ENCODE measurements around the gene PRR5L.

PRR5L gene

DNA sequence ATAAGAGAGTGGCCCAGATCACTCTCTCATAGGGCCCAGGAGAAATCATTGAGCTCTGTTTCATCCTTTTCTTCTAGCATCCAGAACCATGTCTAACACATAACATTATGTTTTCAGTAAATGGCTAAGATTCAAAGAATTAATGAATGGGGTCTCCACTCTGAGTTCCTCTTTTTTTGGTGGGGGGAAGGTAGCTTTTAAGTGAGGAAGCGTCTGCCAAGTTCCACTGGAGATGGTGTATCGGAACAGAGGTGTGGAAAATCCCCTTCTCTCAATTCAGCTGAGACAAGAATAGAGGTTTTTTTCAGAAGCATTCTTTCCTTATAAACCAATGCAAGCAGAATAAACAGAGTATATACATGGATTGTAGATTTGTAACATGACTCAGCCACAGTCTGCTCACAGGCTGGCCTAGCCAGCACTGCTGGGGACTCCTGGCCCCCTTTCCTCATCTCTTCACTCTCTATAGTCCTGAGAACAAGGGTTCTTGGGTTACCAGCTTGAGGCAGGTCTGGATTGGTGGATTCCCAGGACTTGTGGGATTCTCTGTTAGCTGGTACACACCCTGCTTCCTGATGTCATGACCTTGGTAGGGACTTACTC, 116.8 kb downstream of the PRR5L start:
- Mint-ChIP-seq H3K27me3 (ENCODE audit: low read depth) (no peaks in the 10 kb centered on the region), H3K27ac (peak overlapping the region; percentile 53), H3K9me3 (no peaks in the 10 kb centered on the region), H3K4me3 (no peak overlapping the region), H3K36me3 (ENCODE audit: low read depth) (peaks cover 58% of the 10 kb centered on the region), H3K4me1 (ENCODE audit: low read depth) (peaks cover 75% of the 10 kb centered on the region)

- H3K4me1 Mint-ChIP-seq (ENCODE audit: low read depth): peaks cover 68% of the 10 kb centered on the region
- no peaks in the 10 kb centered on the region for H3K27me3 Mint-ChIP-seq (ENCODE audit: low read depth)
- peak overlapping the region; percentile 69 for H3K27ac Mint-ChIP-seq
- peak overlapping the region; percentile 56 for H3K4me3 Mint-ChIP-seq
- H3K9me3 Mint-ChIP-seq: no peaks in the 10 kb centered on the region
- peaks cover 57% of the 10 kb centered on the region for H3K36me3 Mint-ChIP-seq (ENCODE audit: low read depth)
Measured at GRCh38 chr11:36417154-36417553, 121.1 kb downstream of the PRR5L start.

DNA sequence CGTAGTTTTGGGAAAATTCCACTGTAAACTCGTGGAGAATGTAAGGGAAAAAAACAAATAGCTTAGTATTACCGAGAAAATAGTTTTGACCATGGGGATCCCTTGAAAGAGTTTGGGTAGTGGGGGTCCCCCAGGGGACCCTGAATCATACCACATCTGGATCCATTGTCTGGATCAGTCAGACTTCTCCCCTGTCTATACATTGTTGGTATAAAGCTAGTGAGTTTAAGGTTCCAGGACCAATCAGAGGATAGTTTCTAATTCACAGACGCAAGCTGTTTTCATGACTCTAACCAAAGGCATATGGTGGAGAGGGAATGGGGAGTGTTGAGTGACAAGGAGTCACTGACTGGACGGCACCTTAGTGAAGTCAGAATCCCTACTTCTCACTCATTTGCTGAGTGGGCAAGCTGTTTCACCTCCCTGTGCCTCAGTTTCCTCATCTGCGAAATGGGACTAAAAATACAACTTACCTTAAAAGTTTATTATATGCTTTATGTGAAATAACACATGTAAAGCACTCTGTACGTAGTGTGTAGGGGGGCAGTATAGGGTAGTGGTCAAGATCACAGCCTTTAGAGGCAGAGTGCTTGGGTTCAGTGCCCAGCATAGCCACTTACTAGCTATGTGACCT, 123.8 kb downstream of the PRR5L start:
- Mint-ChIP-seq H3K36me3 (ENCODE audit: low read depth) (peaks cover 59% of the 10 kb centered on the region), H3K4me3 (no peak overlapping the region), H3K4me1 (ENCODE audit: low read depth) (peaks cover 69% of the 10 kb centered on the region), H3K9me3 (no peaks in the 10 kb centered on the region), H3K27me3 (ENCODE audit: low read depth) (no peaks in the 10 kb centered on the region), H3K27ac (no peak overlapping the region)

DNA sequence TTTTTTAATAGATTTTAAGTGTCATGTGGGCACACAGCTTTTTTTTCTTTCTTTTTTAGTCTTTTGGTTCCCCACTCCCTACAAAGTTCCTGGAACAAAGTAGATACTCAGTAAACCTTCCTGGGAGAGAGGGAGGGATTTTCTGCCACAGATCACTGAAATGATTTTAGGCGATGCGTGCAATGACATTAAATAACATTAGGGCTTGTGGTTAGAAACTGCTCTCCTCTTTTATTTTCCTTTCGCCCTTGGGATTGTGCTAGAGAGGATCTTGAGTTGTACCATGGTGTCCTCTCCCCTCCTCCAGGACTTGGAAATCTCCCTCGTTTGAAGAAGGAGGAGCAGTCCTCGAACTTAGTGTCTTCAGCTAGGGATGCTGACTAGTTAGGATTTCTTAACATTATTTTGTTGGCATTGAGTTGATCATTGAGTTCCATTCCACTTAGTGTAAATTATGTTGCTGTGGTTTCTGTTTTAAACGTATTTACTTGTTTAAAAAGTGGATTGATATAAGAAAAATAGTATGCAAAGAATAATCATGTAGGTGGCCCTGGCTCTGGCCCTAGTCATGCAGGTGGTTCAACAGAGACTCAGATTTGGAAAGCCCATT, 125.6 kb downstream of the PRR5L start:
- H3K27ac Mint-ChIP-seq: peak overlapping the region; percentile 74
- peaks cover 61% of the 10 kb centered on the region for H3K36me3 Mint-ChIP-seq (ENCODE audit: low read depth)
- H3K27me3 Mint-ChIP-seq (ENCODE audit: low read depth): no peaks in the 10 kb centered on the region
- peak overlapping the region; percentile 57 for H3K4me3 Mint-ChIP-seq
- H3K9me3 Mint-ChIP-seq: no peaks in the 10 kb centered on the region
- peaks cover 69% of the 10 kb centered on the region for H3K4me1 Mint-ChIP-seq (ENCODE audit: low read depth)

GRCh38 chr11:36425561-36426081, 129.5 kb downstream of the PRR5L start:
- Mint-ChIP-seq H3K9me3 (no peaks in the 10 kb centered on the region), H3K4me1 (ENCODE audit: low read depth) (peaks cover 37% of the 10 kb centered on the region), H3K4me3 (no peak overlapping the region), H3K27me3 (ENCODE audit: low read depth) (no peaks in the 10 kb centered on the region), H3K27ac (peak overlapping the region; percentile 10), H3K36me3 (ENCODE audit: low read depth) (peaks cover 49% of the 10 kb centered on the region)

DNA sequence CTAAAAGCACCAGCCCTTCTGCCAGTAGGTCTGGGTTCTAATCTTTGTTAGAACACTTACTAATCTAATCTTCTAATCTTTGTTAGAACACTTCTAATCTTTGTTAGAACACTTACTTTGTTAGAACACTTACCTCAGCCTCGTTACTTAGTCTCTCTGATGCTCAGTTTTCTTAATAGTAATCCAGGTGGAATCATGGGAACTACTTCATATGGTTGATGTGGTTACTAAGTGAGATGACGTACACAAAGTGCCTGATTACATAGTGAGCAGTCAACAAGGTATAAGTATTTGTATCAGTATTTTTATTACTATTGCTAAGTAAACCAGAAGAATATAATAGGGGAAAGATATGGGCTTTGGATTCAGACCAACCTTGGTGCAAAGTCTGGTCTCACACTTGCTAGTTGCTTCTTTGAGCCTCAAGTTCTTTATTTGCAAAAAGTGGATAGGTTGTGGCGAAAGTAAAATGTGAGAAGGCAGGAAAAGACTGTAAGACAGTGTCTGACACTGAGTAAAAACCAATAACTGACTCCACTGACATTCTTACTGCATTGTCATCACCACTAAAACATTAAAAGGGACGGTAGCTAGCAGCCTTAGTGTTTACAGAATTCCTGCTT, 130.2 kb downstream of the PRR5L start:
- Mint-ChIP-seq H3K4me3 (no peak overlapping the region), H3K9me3 (no peaks in the 10 kb centered on the region), H3K27me3 (ENCODE audit: low read depth) (no peaks in the 10 kb centered on the region), H3K27ac (no peak overlapping the region), H3K4me1 (ENCODE audit: low read depth) (peaks cover 36% of the 10 kb centered on the region), H3K36me3 (ENCODE audit: low read depth) (peaks cover 49% of the 10 kb centered on the region)

GRCh38 chr11:36427079-36427478, 131.0 kb downstream of the PRR5L start:
- no peak overlapping the region for H3K27ac Mint-ChIP-seq
- H3K4me1 Mint-ChIP-seq (ENCODE audit: low read depth): peaks cover 34% of the 10 kb centered on the region
- no peaks in the 10 kb centered on the region for H3K9me3 Mint-ChIP-seq
- no peak overlapping the region for H3K4me3 Mint-ChIP-seq
- peaks cover 50% of the 10 kb centered on the region for H3K36me3 Mint-ChIP-seq (ENCODE audit: low read depth)
- no peaks in the 10 kb centered on the region for H3K27me3 Mint-ChIP-seq (ENCODE audit: low read depth)

DNA sequence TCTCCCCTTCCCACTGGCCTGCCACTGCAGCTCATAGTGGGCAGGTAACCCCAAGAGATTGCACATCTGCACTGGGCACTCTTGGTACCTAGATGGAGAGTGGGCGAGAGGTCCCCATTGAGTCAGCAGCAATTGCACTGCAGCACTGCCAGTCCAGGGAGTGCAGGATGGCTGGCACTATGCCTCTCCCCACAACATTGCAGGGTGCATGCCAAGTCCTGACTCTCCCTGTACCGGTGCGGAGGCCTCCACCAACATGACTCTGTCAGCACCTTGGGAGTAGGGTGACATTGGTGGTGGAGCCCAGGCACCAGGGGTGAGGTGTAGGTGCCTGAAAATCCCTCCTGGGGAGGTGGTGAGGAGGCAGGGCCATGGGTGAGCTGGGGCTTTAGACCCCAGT, 131.8 kb downstream of the PRR5L start:
- Mint-ChIP-seq H3K9me3 (no peaks in the 10 kb centered on the region), H3K27me3 (ENCODE audit: low read depth) (no peaks in the 10 kb centered on the region), H3K27ac (no peak overlapping the region), H3K4me3 (no peak overlapping the region), H3K36me3 (ENCODE audit: low read depth) (peaks cover 54% of the 10 kb centered on the region), H3K4me1 (ENCODE audit: low read depth) (peaks cover 34% of the 10 kb centered on the region)

DNA sequence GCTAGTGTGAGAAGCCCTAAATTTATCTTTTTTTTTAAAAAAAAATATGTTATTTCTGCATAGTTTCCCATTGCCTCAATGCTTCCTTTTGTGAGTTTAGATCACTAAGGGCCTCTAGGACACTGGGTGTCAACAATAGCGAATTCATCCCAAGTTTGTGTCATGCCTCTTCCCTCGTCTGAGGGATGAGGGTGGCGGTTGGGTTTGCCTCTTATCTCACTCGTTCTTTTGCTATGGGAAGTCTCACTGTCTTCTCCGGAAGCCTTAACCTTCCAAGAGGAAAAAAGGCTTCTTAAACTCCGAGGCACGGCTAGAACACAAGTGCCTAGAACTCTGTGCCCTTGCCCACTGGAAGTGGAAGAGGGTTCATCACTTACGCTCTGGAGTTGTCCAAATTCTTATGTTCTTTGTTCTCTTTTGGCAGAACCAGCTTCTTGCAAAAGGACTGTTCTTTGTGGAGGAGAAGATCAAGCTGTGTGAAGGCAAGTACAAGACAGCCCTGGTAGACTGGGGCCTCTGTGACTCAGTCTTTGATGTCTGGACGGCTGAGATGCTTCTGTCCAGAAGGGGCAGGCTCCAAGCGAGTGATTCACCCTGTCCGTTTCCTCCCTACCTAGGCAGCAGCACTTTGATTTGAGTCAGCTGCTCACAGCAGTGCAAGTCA, 135.5 kb downstream of the PRR5L start:
- no peak overlapping the region for H3K27ac Mint-ChIP-seq
- H3K4me3 Mint-ChIP-seq: no peak overlapping the region
- H3K9me3 Mint-ChIP-seq: peaks cover 8% of the 10 kb centered on the region
- H3K36me3 Mint-ChIP-seq (ENCODE audit: low read depth): peaks cover 58% of the 10 kb centered on the region
- no peaks in the 10 kb centered on the region for H3K27me3 Mint-ChIP-seq (ENCODE audit: low read depth)
- H3K4me1 Mint-ChIP-seq (ENCODE audit: low read depth): peaks cover 24% of the 10 kb centered on the region

- H3K27ac Mint-ChIP-seq: no peak overlapping the region
- no peak overlapping the region for H3K4me3 Mint-ChIP-seq
- H3K4me1 Mint-ChIP-seq (ENCODE audit: low read depth): peaks cover 26% of the 10 kb centered on the region
- peaks cover 59% of the 10 kb centered on the region for H3K36me3 Mint-ChIP-seq (ENCODE audit: low read depth)
- peaks cover 10% of the 10 kb centered on the region for H3K9me3 Mint-ChIP-seq
- no peaks in the 10 kb centered on the region for H3K27me3 Mint-ChIP-seq (ENCODE audit: low read depth)
Measured at GRCh38 chr11:36432093-36432469, 136.0 kb downstream of the PRR5L start.

- Mint-ChIP-seq H3K4me3 (no peak overlapping the region), H3K4me1 (ENCODE audit: low read depth) (peaks cover 30% of the 10 kb centered on the region), H3K27ac (no peak overlapping the region), H3K27me3 (ENCODE audit: low read depth) (no peaks in the 10 kb centered on the region), H3K9me3 (peaks cover 10% of the 10 kb centered on the region), H3K36me3 (ENCODE audit: low read depth) (peaks cover 63% of the 10 kb centered on the region)
Measured at GRCh38 chr11:36432738-36433137, 136.7 kb downstream of the PRR5L start.

- Mint-ChIP-seq H3K27ac (no peak overlapping the region), H3K27me3 (ENCODE audit: low read depth) (no peaks in the 10 kb centered on the region), H3K4me1 (ENCODE audit: low read depth) (peaks cover 30% of the 10 kb centered on the region), H3K9me3 (peaks cover 10% of the 10 kb centered on the region), H3K36me3 (ENCODE audit: low read depth) (peaks cover 74% of the 10 kb centered on the region), H3K4me3 (no peak overlapping the region)
Measured at GRCh38 chr11:36436064-36436463, 140.0 kb downstream of the PRR5L start.

DNA sequence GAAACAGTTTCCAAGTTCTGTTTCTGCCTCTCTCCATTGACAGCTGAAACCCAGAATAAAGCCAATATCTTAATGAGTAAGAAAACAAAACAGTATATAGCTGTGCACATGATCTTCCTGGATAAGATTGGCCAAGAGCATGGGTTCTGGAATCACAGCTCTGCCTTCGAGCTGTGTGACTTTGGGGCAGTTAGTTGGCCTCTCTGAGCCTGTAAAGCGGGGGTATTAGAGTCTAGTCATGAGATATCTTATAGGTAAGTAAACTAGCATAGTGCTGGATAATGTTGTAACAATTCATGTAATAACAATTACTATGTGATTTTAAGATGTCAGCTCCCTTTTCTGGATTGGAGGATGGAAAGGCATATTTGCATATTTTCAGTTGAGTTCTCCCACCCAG, 140.5 kb downstream of the PRR5L start:
- Mint-ChIP-seq H3K4me3 (no peak overlapping the region), H3K9me3 (peaks cover 10% of the 10 kb centered on the region), H3K27me3 (ENCODE audit: low read depth) (no peaks in the 10 kb centered on the region), H3K27ac (no peak overlapping the region), H3K36me3 (ENCODE audit: low read depth) (peaks cover 73% of the 10 kb centered on the region), H3K4me1 (ENCODE audit: low read depth) (peaks cover 30% of the 10 kb centered on the region)

DNA sequence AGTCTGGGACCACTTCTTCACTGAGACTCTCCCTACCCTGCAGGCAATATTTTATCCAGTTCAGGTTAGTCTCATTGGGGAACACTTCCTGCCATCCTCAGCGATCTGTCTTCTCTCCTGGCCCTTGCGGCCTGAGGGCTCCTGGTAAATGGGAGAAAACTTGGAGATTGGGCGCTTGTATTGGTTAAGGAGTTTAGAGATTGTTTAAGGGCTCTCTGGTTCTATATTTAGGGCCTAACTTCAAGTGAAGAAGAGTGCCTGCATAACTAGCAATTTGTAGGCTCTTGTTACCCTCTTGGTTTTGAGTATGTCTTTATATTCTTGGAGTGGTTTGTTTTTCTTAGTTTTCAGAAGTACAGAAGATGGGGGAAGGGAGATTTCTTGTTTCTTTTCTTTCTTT, 141.3 kb downstream of the PRR5L start:
- peaks cover 10% of the 10 kb centered on the region for H3K9me3 Mint-ChIP-seq
- H3K36me3 Mint-ChIP-seq (ENCODE audit: low read depth): peaks cover 73% of the 10 kb centered on the region
- no peaks in the 10 kb centered on the region for H3K27me3 Mint-ChIP-seq (ENCODE audit: low read depth)
- no peak overlapping the region for H3K4me3 Mint-ChIP-seq
- no peak overlapping the region for H3K27ac Mint-ChIP-seq
- peaks cover 29% of the 10 kb centered on the region for H3K4me1 Mint-ChIP-seq (ENCODE audit: low read depth)

All from T-helper 1 cell treated with Interleukin-12 subunit alpha and Interleukin-12 subunit beta and Interleukin-4 antibody, amounts not matched to agents 30 μg/mL and 1 μg/mL, for 36 hours (primary cell).